DOHH2 (cell line): ENCODE data around the gene PPM1M.

Experiments used
- H3F3A ChIP-seq: fragments of 200-600 bp; sonication (generic), shearing (Covaris generic); 2 replicates; pipeline ENCODE4 v1.6.0; 2016; ENCODE audit warnings: antibody characterized with exemption, mild to moderate bottlenecking; ENCODE audit not compliant: control insufficient read depth, insufficient read depth
- H3K27ac ChIP-seq: fragments of 200-600 bp; sonication (generic); 2 replicates; pipeline ENCODE4 v1.5.1; 2014; ENCODE audit warnings: low read depth, mild to moderate bottlenecking, low read length, moderate library complexity
- H3K27me3 ChIP-seq: fragments of 200-600 bp; sonication (generic); 2 replicates; pipeline ENCODE4 v1.6.1; 2014; ENCODE audit warnings: mild to moderate bottlenecking, low read length, mixed read lengths; ENCODE audit not compliant: control insufficient read depth
- H3K36me3 ChIP-seq: fragments of 200-600 bp; sonication (generic); 2 replicates; pipeline ENCODE4 v1.6.1; 2014; ENCODE audit warnings: mild to moderate bottlenecking, low read length, moderate library complexity, mixed read lengths; ENCODE audit not compliant: control insufficient read depth
- H3K4me1 ChIP-seq: fragments of 200-600 bp; sonication (generic); 2 replicates; pipeline ENCODE4 v1.6.1; 2014; ENCODE audit warnings: mild to moderate bottlenecking, low read length, mixed read lengths; ENCODE audit not compliant: control insufficient read depth
- H3K4me2 ChIP-seq: fragments of 200-600 bp; sonication (generic); 2 replicates; pipeline ENCODE4 v1.6.0; 2014; ENCODE audit warnings: mild to moderate bottlenecking, low read length, moderate library complexity
- H3K4me3 ChIP-seq: fragments of 200-600 bp; sonication (generic); 2 replicates; pipeline ENCODE4 v1.5.1; 2014; ENCODE audit warnings: mild to moderate bottlenecking, low read length, mixed read lengths
- H3K79me2 ChIP-seq: fragments of 200-600 bp; sonication (generic); 2 replicates; pipeline ENCODE4 v1.6.1; 2014; ENCODE audit warnings: mild to moderate bottlenecking, low read length, mixed read lengths; ENCODE audit not compliant: control insufficient read depth
- H3K9me2 ChIP-seq: fragments of 200-600 bp; sonication (generic); replicated peaks from 2 replicates; pipeline ENCODE4 v1.6.1; 2014; ENCODE audit warnings: mild to moderate bottlenecking, low read length, mixed read lengths; ENCODE audit not compliant: control insufficient read depth
- H3K9me3 ChIP-seq: fragments of 200-600 bp; sonication (generic); 2 replicates; pipeline ENCODE4 v1.6.1; 2014; ENCODE audit warnings: antibody characterized with exemption, low read length, mixed read lengths; ENCODE audit not compliant: control insufficient read depth, insufficient read depth
- H4K20me1 ChIP-seq: fragments of 200-600 bp; sonication (generic); 2 replicates; pipeline ENCODE4 v1.6.0; 2014; ENCODE audit warnings: low read depth, mild to moderate bottlenecking, antibody characterized with exemption, low read length, moderate library complexity; ENCODE audit not compliant: control insufficient read depth, insufficient read depth
- EZH2phosphoT487 ChIP-seq: fragments of 200-600 bp; sonication (generic); IDR thresholded peaks from 2 replicates; pipeline ENCODE4 v1.6.1; 2017; ENCODE audit warnings: borderline replicate concordance, mild to moderate bottlenecking, antibody characterized with exemption, low read length, moderate library complexity, mixed read lengths
- TF ChIP-seq, protein P1 (sequence below): fragments of 200-600 bp; sonication (generic); IDR thresholded peaks from one replicate; pipeline ENCODE4 v1.5.1; 2014; ENCODE audit warnings: antibody characterized with exemption, mild to moderate bottlenecking, low read depth, low read length; ENCODE audit not compliant: poor library complexity, severe bottlenecking

PPM1M gene

GRCh38 chr3:52248165-52248541 is 2.6 kb downstream of the PPM1M start:
- no peak overlapping the region for H3K27ac ChIP-seq
- H3F3A ChIP-seq = peaks cover 10% of the 10 kb centered on the region; the same call in 1 of the 2 replicates
- no peaks in the 10 kb centered on the region for H3K9me3 ChIP-seq
- H3K4me2 ChIP-seq = no peak overlapping the region
- peaks cover 4% of the 10 kb centered on the region for H3K79me2 ChIP-seq
- no peak for TF ChIP-seq EZH2phosphoT487
- TF ChIP-seq, protein P1, sequence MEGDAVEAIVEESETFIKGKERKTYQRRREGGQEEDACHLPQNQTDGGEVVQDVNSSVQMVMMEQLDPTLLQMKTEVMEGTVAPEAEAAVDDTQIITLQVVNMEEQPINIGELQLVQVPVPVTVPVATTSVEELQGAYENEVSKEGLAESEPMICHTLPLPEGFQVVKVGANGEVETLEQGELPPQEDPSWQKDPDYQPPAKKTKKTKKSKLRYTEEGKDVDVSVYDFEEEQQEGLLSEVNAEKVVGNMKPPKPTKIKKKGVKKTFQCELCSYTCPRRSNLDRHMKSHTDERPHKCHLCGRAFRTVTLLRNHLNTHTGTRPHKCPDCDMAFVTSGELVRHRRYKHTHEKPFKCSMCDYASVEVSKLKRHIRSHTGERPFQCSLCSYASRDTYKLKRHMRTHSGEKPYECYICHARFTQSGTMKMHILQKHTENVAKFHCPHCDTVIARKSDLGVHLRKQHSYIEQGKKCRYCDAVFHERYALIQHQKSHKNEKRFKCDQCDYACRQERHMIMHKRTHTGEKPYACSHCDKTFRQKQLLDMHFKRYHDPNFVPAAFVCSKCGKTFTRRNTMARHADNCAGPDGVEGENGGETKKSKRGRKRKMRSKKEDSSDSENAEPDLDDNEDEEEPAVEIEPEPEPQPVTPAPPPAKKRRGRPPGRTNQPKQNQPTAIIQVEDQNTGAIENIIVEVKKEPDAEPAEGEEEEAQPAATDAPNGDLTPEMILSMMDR = no peak
- H3K9me2 ChIP-seq = no peaks in the 10 kb centered on the region
- no peaks in the 10 kb centered on the region for H4K20me1 ChIP-seq
- peaks cover 30% of the 10 kb centered on the region for H3K4me1 ChIP-seq
- no peak overlapping the region for H3K4me3 ChIP-seq
- peaks cover 42% of the 10 kb centered on the region for H3K36me3 ChIP-seq
- H3K27me3 ChIP-seq = peaks cover 16% of the 10 kb centered on the region

DNA sequence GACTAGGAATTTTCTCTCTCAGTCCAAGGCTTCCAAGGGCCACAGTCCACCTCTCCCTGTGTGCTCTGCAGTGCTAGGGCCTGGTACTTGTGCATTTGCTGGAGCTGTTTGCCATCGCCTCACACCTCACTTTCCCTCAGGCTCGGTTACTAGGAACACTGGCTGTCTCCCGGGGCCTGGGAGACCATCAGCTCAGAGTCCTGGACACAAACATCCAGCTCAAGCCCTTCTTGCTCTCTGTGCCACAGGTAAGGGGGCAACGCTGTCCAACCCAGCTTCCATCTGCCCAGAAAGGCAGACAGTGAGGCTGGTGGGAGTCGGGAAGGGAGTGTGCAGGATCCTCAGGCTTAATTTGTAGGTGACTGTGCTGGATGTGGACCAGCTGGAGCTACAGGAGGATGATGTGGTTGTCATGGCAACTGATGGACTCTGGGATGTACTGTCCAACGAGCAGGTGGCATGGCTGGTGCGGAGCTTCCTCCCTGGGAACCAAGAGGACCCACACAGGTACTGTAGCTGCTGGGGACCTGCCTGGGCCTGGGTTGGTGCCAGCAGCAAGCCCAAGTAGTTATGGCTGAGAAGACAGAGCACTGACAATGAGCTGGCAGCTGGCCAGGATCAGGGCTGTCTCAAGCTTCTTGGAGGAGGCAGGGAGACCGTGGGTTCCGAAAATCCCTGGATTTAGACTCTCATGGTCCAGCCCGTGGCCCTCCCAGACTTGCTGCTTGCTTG is 3.4 kb downstream of the PPM1M start:
- peaks cover 35% of the 10 kb centered on the region for H3K4me1 ChIP-seq
- H3K9me2 ChIP-seq = no peaks in the 10 kb centered on the region
- H3K36me3 ChIP-seq = peaks cover 50% of the 10 kb centered on the region
- H4K20me1 ChIP-seq = 0 out of 2 replicates have a peak, but pooled peaks cover 5% of the 10 kb centered on the region
- peaks cover 8% of the 10 kb centered on the region for H3K79me2 ChIP-seq
- H3K27ac ChIP-seq = no peak overlapping the region
- peaks cover 16% of the 10 kb centered on the region for H3K27me3 ChIP-seq
- peaks cover 14% of the 10 kb centered on the region for H3F3A ChIP-seq
- no peak overlapping the region for H3K4me3 ChIP-seq
- TF ChIP-seq EZH2phosphoT487 = no peak
- TF ChIP-seq, protein P1 = no peak
- no peaks in the 10 kb centered on the region for H3K9me3 ChIP-seq
- no peak overlapping the region for H3K4me2 ChIP-seq

DNA sequence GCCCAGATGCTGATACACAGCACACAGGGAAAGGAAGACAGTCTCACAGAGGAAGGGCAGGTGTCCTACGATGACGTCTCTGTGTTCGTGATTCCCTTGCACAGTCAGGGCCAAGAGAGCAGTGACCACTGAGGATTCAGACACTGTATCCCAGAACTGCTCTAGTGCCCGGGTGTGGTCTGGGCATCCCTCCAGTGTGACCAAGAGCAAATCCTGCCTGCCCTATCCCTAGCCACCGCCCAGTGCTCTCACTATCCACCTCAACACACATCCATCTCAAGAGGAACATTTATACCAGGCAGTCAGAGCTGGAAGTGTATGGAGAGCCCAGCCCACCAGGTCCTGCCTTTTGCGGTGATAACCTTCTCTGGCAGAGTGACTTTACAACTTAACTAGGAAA is 4.1 kb downstream of the PPM1M start:
- peaks cover 16% of the 10 kb centered on the region for H3K27me3 ChIP-seq
- H3K36me3 ChIP-seq = peaks cover 57% of the 10 kb centered on the region
- no peaks in the 10 kb centered on the region for H3K9me2 ChIP-seq
- peaks cover 8% of the 10 kb centered on the region for H3K79me2 ChIP-seq
- no peak overlapping the region for H3K27ac ChIP-seq
- H3K4me1 ChIP-seq = peaks cover 35% of the 10 kb centered on the region
- H4K20me1 ChIP-seq = 0 out of 2 replicates have a peak, but pooled peaks cover 7% of the 10 kb centered on the region
- no peak overlapping the region for H3K4me3 ChIP-seq
- H3K4me2 ChIP-seq = no peak overlapping the region
- H3F3A ChIP-seq = peaks cover 17% of the 10 kb centered on the region
- no peak for TF ChIP-seq EZH2phosphoT487
- TF ChIP-seq, protein P1 = no peak
- no peaks in the 10 kb centered on the region for H3K9me3 ChIP-seq
